ENCODE data around the gene TEAD1. TPM values are rescaled to one million over a fixed set of nuclear protein-coding genes. Genes with fewer than 3 reads are reported as not detected.

The TEAD1 gene
- total RNA-seq, 2 donors from 2014 or later, result 32.7 to 56.7 TPM

- no peak for TF ChIP-seq CTCF (IDR thresholded peaks at IDR 0.05)
- intact Hi-C loops (cut with DNase I), result no loop called here
- H3K27ac ChIP-seq, result no peak overlapping the region
Measured at GRCh38 chr11:12989428-12990161, 315.4 kb downstream of the TEAD1 start.

GRCh38 chr11:12990162-12990480, 315.9 kb downstream of the TEAD1 start:
- Histone ChIP-seq H3K9me3 (no peaks in the 10 kb centered on the region), H3K27me3 (no peaks in the 10 kb centered on the region), H3K9ac (ENCODE audit: low read depth in 2 of 2, low read length in 2 of 2) (no peak overlapping the region), H3K4me3 (no peak overlapping the region), H3K27ac (no peak overlapping the region), H3K4me1 (no peaks in the 10 kb centered on the region), H3K36me3 (no peaks in the 10 kb centered on the region)
- no peak for DNase-seq
- no peak for TF ChIP-seq CTCF (IDR thresholded peaks at IDR 0.05)
- intact Hi-C loops (cut with DNase I), result no loop called here

More at GRCh38 chr11:12989428-12990161, 315.4 kb downstream of the TEAD1 start:
- H3K9ac ChIP-seq (ENCODE audit: low read depth in 2 of 2, low read length in 2 of 2), result no peak overlapping the region
- DNase-seq, result no peak
- H3K36me3 ChIP-seq, result no peaks in the 10 kb centered on the region
- no peaks in the 10 kb centered on the region for H3K9me3 ChIP-seq
- H3K4me1 ChIP-seq, result no peaks in the 10 kb centered on the region
- H3K4me3 ChIP-seq, result no peak overlapping the region
- no peaks in the 10 kb centered on the region for H3K27me3 ChIP-seq

GRCh38 chr11:12991426-12991825, 317.2 kb downstream of the TEAD1 start:
- Histone ChIP-seq H3K9ac (ENCODE audit: low read depth in 2 of 2, low read length in 2 of 2) (no peak overlapping the region), H3K4me1 (no peaks in the 10 kb centered on the region), H3K27ac (no peak overlapping the region), H3K4me3 (no peak overlapping the region), H3K27me3 (no peaks in the 10 kb centered on the region), H3K36me3 (no peaks in the 10 kb centered on the region), H3K9me3 (no peaks in the 10 kb centered on the region)
- DNase-seq, result no peak
- TF ChIP-seq CTCF (IDR thresholded peaks at IDR 0.05), result no peak
- intact Hi-C loops (cut with DNase I), result no loop called here

GRCh38 chr11:12993626-12994025, 319.4 kb downstream of the TEAD1 start:
- Histone ChIP-seq H3K9ac (ENCODE audit: low read depth in 2 of 2, low read length in 2 of 2) (no peak overlapping the region), H3K4me3 (no peak overlapping the region), H3K27ac (no peak overlapping the region), H3K36me3 (no peaks in the 10 kb centered on the region), H3K27me3 (no peaks in the 10 kb centered on the region), H3K4me1 (no peaks in the 10 kb centered on the region), H3K9me3 (no peaks in the 10 kb centered on the region)
- no peak for TF ChIP-seq CTCF (IDR thresholded peaks at IDR 0.05)
- intact Hi-C loops (cut with DNase I), result no loop called here
- no peak for DNase-seq

Data from colonic mucosa (tissue), 4 donors.